LNCAP (cell line): ENCODE data around the gene SMIM41.

ENCODE experiments used
- CTCF ChIP-seq: fragments of 450-650 bp; IDR thresholded peaks from 2 replicates; pipeline ENCODE4 v1.5.1; 2017; ENCODE audit warnings: mild to moderate bottlenecking

Gene SMIM41

GRCh38 chr12:52144512-52145227 is 65.2 kb downstream of the SMIM41 start:
- TF ChIP-seq CTCF = no peak

- TF ChIP-seq CTCF = no peak
These were observed 66.0 kb downstream of the SMIM41 start for GRCh38 chr12:52145228-52146088.

- no peak for TF ChIP-seq CTCF
These were observed 66.8 kb downstream of the SMIM41 start for GRCh38 chr12:52146089-52146821.

- TF ChIP-seq CTCF = no peak
These were observed 67.4 kb downstream of the SMIM41 start for GRCh38 chr12:52146822-52147366.

- TF ChIP-seq CTCF = no peak
These were observed 68.0 kb downstream of the SMIM41 start for GRCh38 chr12:52147367-52147963.

- TF ChIP-seq CTCF = no peak
These were observed 68.5 kb downstream of the SMIM41 start for GRCh38 chr12:52147964-52148463.
